HG02588 (cell line): ENCODE measurements around the gene PRKCE.

Experiments
- ATAC-seq: cut with Tn5 transposase; IDR thresholded peaks from one replicate; pipeline ENCODE4 v1.9.1; 2021; ENCODE audit warnings: mild to moderate bottlenecking, moderate library complexity; ENCODE audit not compliant: unreplicated experiment

Gene PRKCE

DNA sequence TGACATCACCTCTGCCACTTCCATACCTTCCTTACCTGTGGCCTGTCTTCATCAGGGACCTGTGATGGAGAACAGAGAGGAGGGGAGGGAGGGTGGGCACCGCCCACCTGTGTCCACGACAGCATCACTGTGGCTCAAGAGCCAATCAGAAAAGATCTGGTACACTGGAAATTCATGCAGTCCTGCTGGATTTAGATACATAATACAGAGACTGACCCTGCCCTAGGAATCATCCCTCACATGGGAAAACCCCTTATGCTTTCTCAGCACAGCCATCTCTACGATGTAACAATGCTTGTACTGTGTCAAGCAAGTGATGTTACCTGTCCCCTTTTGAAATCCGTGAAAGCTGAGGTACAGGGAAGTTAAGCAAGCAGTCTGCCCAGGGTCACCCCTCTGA, 500.1 kb downstream of the PRKCE start:
- ATAC-seq: no peak

GRCh38 chr2:46153996-46154753, 502.7 kb downstream of the PRKCE start:
- no peak for ATAC-seq

- ATAC-seq: no peak
Observed at GRCh38 chr2:46157072-46157965, 505.8 kb downstream of the PRKCE start.

GRCh38 chr2:46157966-46158310, 506.5 kb downstream of the PRKCE start:
- no peak for ATAC-seq

GRCh38 chr2:46158661-46159060, 507.2 kb downstream of the PRKCE start:
- ATAC-seq: no peak

DNA sequence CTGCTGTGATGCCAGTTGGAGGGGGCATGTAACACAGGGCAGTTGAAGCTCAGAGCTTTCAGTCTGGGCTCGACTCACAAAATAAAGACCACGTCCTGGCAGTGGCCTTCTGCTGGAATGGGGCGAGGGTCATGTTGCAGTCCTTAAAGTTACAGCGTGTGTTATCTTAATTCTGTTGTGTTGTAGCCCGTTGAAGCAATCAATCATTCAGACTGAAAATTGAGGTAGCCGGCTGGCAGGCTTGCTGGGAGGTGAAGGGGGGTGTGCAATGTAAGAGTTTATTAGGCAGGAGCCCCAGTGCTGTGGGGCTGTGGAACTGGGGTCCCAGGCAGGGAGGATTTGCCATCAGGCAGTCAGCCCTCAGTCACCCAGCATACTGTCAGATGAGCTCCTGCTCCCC, 508.9 kb downstream of the PRKCE start:
- no peak for ATAC-seq

- no peak for ATAC-seq
Observed at GRCh38 chr2:46161315-46161714, 509.8 kb downstream of the PRKCE start.

- ATAC-seq: no peak
Observed at GRCh38 chr2:46161911-46162310, 510.4 kb downstream of the PRKCE start.

GRCh38 chr2:46162329-46163097, 511.0 kb downstream of the PRKCE start:
- ATAC-seq: no peak

GRCh38 chr2:46163098-46163430, 511.6 kb downstream of the PRKCE start:
- ATAC-seq: no peak

GRCh38 chr2:46163804-46164528, 512.5 kb downstream of the PRKCE start:
- ATAC-seq: no peak

DNA sequence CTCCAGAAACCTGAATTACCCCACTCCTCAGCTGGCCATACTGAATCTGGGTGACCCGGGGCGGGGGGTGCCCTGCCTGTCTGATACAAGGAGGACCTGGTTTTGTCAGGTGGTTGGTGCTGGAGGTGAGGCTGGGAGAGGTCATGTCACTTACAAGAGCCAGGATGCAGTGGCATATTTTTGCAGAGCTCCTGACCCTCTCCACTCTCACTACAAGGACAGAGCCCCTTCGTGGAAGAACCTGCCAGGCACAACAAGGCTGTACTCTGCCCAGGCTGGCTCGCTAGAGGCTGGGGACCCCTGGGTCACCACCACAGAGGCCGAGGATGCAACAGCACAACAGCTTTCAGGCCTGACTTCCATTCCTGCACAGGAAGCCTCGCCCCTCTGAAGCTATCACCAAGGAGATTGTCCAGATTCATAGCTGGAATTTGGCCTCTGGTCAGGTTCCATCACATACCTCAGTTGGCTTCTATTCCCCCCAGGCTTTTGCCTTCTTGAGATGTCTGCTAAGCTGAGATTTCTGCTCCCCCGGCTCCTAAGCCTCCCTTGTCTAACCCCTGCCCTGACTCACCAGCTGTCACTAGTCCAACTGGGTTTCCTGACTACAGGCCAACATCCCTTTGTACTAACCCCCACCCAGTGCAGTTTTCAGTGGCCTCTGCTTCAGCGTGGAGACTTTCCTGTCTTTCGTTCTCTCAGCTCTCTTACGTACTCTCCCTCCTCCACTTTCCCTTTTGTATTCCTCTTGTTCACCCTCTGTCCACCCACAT, 513.2 kb downstream of the PRKCE start:
- no peak for ATAC-seq

- ATAC-seq: no peak
Observed at GRCh38 chr2:46165916-46166315, 514.4 kb downstream of the PRKCE start.

DNA sequence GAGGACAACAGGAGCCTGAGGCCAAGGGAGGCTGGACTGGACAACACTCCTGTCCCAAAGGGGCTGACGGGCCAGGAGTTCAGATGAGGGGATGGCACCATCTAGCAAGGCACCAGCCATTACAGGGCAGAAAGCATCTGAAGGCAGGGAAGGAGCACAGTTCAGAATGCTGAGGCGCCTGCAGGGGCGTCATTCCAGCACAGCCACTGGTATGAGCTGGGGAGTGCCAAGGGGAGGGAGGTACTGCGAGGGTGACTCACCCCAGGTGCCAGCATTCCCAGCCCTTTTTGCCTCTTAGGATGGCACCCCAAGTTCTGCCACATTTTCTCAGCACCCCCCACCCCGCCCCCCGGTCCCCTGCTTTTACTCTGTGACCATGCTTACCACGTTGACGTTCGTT, 515.9 kb downstream of the PRKCE start:
- no peak for ATAC-seq

GRCh38 chr2:46167924-46168323, 516.4 kb downstream of the PRKCE start:
- no peak for ATAC-seq

GRCh38 chr2:46169467-46169866, 518.0 kb downstream of the PRKCE start:
- ATAC-seq: no peak

GRCh38 chr2:46170026-46170425, 518.6 kb downstream of the PRKCE start:
- ATAC-seq: no peak

DNA sequence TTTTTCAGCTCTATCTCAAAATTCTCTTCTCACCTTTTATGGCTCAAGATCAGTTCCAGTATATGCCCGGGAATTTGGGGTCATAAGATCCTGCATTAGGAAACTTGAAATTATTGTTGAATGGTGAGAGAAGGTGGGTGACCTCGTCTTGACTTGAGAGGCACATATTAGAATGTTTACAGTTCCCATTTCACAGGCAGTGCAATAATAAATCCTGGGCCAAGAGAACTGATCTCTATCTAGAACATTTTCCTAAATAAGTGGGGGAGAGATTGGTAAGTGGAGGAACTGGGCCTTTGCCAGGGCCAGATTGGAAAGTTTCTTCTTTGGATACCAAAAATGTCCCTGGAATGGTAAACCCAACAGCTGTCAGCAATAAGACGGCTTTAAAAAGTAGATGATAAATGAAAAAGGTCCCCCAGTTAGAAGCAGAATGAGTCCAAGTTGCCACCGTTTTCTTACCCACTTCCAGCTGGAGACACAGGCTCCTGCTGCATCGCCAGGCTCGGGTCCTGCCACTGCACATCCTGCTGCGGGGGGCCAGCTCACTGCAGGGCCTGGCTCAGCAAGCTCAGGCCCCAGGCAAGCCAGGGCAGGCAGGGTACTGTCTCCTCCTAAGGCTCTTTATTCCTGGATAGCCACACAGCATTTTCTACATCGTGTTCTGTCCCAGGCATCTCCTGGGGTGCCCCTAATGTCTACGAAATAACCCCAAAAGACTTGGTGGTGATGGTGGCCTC, 519.3 kb downstream of the PRKCE start:
- ATAC-seq: no peak

DNA sequence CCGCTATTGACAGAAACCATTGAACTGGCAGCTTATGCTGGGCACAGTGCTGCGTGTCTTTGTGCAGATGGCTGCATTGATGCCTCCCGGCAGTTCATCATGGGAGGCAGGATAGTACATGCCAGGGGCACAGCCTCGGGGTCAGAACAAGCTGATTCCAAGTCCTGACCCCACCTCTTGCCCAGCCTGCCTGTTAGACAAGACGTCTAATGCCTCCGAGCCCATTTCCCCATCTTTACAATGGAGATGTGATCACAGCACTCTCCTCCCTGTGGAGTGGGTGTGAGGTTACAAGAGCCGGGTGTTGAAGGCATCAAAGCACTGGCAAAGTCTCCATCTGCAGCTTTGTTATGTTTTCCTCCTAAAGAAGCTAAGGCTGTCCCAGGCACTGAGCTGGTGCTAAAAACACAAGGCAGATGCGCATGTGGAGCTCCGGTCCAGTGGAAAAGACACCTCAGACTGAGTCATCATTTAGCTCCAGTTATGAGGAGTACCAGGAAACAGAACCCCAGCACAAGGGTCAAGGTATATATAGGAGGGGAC, 520.0 kb downstream of the PRKCE start:
- no peak for ATAC-seq
